Liver (tissue), 3 donors: Measurements from ENCODE around the gene ATM.

ENCODE experiments used
- FOXA1 ChIP-seq: IDR thresholded peaks from 2 replicates; pipeline ENCODE4 v1.6.1; 2016; ENCODE audit warnings: antibody characterized with exemption
- GABPA ChIP-seq, 2 donors: IDR thresholded peaks in 1 of 2; conservative IDR thresholded peaks in 1 of 2; 2 replicates each; pipeline ENCODE4 v1.6.1; 2016; ENCODE audit warnings: antibody characterized with exemption in 2 of 2, mild to moderate bottlenecking in 1 of 2, moderate library complexity in 1 of 2
- JUND ChIP-seq, 2 donors: IDR thresholded peaks; 2 replicates each; pipeline ENCODE4 v1.6.1; 2016; ENCODE audit warnings: antibody characterized with exemption in 2 of 2
- NR2F2 ChIP-seq: IDR thresholded peaks from 2 replicates; pipeline ENCODE4 v1.6.1; 2016; ENCODE audit warnings: antibody characterized with exemption
- RAD21 ChIP-seq, 2 donors: IDR thresholded peaks; 2 replicates each; pipeline ENCODE4 v1.6.1; 2016; ENCODE audit warnings: antibody characterized with exemption in 2 of 2, mild to moderate bottlenecking in 2 of 2
- RXRA ChIP-seq, 2 donors: IDR thresholded peaks; 2 replicates each; pipeline ENCODE4 v1.6.1; 2017 to 2018; ENCODE audit warnings: antibody characterized with exemption in 2 of 2, mild to moderate bottlenecking in 1 of 2
- SP1 ChIP-seq: IDR thresholded peaks from 2 replicates; pipeline ENCODE4 v1.6.1; 2018; ENCODE audit warnings: antibody characterized with exemption, mild to moderate bottlenecking
- TAF1 ChIP-seq: conservative IDR thresholded peaks from 2 replicates; pipeline ENCODE4 v1.6.1; 2016; ENCODE audit warnings: antibody characterized with exemption, mild to moderate bottlenecking
- YY1 ChIP-seq: IDR thresholded peaks from 2 replicates; pipeline ENCODE4 v1.6.1; 2016; ENCODE audit warnings: antibody characterized with exemption, mild to moderate bottlenecking
- TF ChIP-seq, protein P1 (sequence below): fragments of 150-350 bp; IDR thresholded peaks from 2 replicates; pipeline ENCODE4 v1.5.1; 2017; ENCODE audit warnings: improper control_type of control experiment, low read depth, low read length; ENCODE audit not compliant: missing input control
- TF ChIP-seq, protein P2 (sequence below): IDR thresholded peaks from 2 replicates; pipeline ENCODE4 v1.6.1; 2016; ENCODE audit warnings: antibody characterized with exemption
- TF ChIP-seq, protein P3 (sequence below): IDR thresholded peaks from 2 replicates; pipeline ENCODE4 v1.6.1; 2016; ENCODE audit warnings: antibody characterized with exemption
- TF ChIP-seq, protein P4 (sequence below): IDR thresholded peaks from 2 replicates; pipeline ENCODE4 v1.6.1; 2016; ENCODE audit warnings: antibody characterized with exemption, mild to moderate bottlenecking
- TF ChIP-seq, protein P5 (sequence below): IDR thresholded peaks from 2 replicates; pipeline ENCODE4 v1.6.1; 2016; ENCODE audit warnings: antibody characterized with exemption
- donor health status: healthy.
- donor health status: healthy.

DNA sequence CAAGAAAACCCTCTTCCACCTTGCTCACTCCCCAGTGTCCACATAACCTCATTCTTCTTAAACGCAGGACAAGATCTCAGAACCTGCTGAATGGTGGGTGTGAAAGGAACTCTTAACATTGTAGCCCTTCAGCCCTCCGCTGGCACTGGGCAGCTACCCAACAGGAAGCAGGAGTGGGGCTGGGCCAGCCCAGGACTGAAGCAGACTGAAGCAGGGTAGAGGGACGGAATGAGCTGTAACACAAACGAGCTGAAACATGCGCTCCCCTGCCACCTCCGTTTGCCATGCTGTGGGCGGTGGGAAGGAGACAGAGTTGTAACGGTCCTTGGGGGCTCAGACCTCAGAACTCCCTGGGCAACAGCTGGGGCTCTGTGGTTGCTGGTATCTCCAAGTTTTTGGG, 24.0 kb upstream of the ATM start:
- TF ChIP-seq, protein P1, sequence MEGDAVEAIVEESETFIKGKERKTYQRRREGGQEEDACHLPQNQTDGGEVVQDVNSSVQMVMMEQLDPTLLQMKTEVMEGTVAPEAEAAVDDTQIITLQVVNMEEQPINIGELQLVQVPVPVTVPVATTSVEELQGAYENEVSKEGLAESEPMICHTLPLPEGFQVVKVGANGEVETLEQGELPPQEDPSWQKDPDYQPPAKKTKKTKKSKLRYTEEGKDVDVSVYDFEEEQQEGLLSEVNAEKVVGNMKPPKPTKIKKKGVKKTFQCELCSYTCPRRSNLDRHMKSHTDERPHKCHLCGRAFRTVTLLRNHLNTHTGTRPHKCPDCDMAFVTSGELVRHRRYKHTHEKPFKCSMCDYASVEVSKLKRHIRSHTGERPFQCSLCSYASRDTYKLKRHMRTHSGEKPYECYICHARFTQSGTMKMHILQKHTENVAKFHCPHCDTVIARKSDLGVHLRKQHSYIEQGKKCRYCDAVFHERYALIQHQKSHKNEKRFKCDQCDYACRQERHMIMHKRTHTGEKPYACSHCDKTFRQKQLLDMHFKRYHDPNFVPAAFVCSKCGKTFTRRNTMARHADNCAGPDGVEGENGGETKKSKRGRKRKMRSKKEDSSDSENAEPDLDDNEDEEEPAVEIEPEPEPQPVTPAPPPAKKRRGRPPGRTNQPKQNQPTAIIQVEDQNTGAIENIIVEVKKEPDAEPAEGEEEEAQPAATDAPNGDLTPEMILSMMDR: no peak
- TF ChIP-seq TAF1 (no peak), RAD21 (IDR thresholded peaks at IDR 0.05) (no peak), GABPA (IDR thresholded peaks at IDR 0.05 in 1 of 2, conservative IDR thresholded peaks at IDR 0.05 in 1 of 2) (no peak), JUND (IDR thresholded peaks at IDR 0.05) (no peak), RXRA (IDR thresholded peaks at IDR 0.05) (no peak), NR2F2 (no peak), YY1 (no peak), FOXA1 (no peak), SP1 (no peak)
- TF ChIP-seq, protein P2, sequence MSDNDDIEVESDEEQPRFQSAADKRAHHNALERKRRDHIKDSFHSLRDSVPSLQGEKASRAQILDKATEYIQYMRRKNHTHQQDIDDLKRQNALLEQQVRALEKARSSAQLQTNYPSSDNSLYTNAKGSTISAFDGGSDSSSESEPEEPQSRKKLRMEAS: no peak
- TF ChIP-seq, protein P3, sequence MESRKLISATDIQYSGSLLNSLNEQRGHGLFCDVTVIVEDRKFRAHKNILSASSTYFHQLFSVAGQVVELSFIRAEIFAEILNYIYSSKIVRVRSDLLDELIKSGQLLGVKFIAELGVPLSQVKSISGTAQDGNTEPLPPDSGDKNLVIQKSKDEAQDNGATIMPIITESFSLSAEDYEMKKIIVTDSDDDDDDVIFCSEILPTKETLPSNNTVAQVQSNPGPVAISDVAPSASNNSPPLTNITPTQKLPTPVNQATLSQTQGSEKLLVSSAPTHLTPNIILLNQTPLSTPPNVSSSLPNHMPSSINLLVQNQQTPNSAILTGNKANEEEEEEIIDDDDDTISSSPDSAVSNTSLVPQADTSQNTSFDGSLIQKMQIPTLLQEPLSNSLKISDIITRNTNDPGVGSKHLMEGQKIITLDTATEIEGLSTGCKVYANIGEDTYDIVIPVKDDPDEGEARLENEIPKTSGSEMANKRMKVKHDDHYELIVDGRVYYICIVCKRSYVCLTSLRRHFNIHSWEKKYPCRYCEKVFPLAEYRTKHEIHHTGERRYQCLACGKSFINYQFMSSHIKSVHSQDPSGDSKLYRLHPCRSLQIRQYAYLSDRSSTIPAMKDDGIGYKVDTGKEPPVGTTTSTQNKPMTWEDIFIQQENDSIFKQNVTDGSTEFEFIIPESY: no peak
- TF ChIP-seq, protein P4, sequence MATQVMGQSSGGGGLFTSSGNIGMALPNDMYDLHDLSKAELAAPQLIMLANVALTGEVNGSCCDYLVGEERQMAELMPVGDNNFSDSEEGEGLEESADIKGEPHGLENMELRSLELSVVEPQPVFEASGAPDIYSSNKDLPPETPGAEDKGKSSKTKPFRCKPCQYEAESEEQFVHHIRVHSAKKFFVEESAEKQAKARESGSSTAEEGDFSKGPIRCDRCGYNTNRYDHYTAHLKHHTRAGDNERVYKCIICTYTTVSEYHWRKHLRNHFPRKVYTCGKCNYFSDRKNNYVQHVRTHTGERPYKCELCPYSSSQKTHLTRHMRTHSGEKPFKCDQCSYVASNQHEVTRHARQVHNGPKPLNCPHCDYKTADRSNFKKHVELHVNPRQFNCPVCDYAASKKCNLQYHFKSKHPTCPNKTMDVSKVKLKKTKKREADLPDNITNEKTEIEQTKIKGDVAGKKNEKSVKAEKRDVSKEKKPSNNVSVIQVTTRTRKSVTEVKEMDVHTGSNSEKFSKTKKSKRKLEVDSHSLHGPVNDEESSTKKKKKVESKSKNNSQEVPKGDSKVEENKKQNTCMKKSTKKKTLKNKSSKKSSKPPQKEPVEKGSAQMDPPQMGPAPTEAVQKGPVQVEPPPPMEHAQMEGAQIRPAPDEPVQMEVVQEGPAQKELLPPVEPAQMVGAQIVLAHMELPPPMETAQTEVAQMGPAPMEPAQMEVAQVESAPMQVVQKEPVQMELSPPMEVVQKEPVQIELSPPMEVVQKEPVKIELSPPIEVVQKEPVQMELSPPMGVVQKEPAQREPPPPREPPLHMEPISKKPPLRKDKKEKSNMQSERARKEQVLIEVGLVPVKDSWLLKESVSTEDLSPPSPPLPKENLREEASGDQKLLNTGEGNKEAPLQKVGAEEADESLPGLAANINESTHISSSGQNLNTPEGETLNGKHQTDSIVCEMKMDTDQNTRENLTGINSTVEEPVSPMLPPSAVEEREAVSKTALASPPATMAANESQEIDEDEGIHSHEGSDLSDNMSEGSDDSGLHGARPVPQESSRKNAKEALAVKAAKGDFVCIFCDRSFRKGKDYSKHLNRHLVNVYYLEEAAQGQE: no peak
- TF ChIP-seq, protein P5, sequence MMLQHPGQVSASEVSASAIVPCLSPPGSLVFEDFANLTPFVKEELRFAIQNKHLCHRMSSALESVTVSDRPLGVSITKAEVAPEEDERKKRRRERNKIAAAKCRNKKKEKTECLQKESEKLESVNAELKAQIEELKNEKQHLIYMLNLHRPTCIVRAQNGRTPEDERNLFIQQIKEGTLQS: no peak
